NCI-H2107 (cell line): ENCODE results near the gene TRIM4.

Source experiments
- DNase-seq: peaks from one replicate; lab custom pipeline; 2025; lab: John Stamatoyannopoulos, UW

TRIM4 gene

GRCh38 chr7:99843808-99844207, 75.5 kb downstream of the TRIM4 start:
- DNase-seq, result no peak

DNA sequence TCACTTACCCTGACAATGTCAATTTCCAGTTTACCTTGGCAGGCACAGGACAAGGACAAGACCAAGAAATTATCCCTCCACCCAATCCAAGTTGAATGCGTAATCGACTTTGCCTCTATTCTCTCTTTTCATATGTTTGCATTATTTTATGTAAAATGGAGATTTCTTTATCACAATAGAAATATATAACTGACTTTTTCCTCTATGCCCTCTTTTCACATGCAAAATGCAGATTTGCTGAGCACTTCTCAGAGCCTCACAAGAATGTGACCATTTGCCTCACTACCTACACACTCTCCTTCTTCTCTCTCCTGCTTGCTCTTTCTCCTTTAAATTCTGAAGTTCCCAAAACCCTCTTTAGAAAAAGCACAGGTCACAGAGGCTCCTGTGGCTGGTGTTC, 76.4 kb downstream of the TRIM4 start:
- no peak for DNase-seq
